SK-N-SH (cell line): ENCODE results near the gene PPP3CA. TPM values are rescaled to one million over a fixed set of nuclear protein-coding genes. Genes with fewer than 3 reads are reported as not detected.

Source experiments
- CTCF ChIA-PET: fragments of 300-600, 350-600 bp; formaldehyde crosslinking; extraction: SDS; loops from one replicate; lab custom pipeline; 2021; lab: Yijun Ruan, JAX
- POLR2A ChIA-PET: fragments of 350-600 bp; sonication (Branson Sonifier 250); formaldehyde crosslinking; extraction: SDS; loops from one replicate; lab custom pipeline; 2020; ENCODE audit warnings: antibody characterized with exemption, inconsistent platforms; lab: Yijun Ruan, JAX
- DNase-seq: peaks from one replicate; pipeline ENCODE4 v3.0.0; 2012
- H2AFZ ChIP-seq: fragments of 200-600 bp; sonication (generic); 2 replicates; pipeline ENCODE4 v1.8.1; 2016; ENCODE audit warnings: antibody characterized with exemption, mild to moderate bottlenecking, low read depth
- H3F3A ChIP-seq: fragments of 200-600 bp; sonication (generic); replicated peaks from 2 replicates; pipeline ENCODE3; 2016; ENCODE audit warnings: antibody characterized with exemption, mild to moderate bottlenecking; ENCODE audit not compliant: insufficient read depth
- H3K27ac ChIP-seq, 2 experiments: fragments of 200-500 bp in 1 of 2; fragments of 200-600 bp in 1 of 2; sonication (Bioruptor generic) in 1 of 2; sonication (generic), shearing (Covaris generic) in 1 of 2; 2 replicates each; pipeline versions ENCODE4 v1.5.1 to v1.6.1; 2014 to 2016; ENCODE audit warnings: low read depth in 2 of 2, inconsistent platforms in 1 of 2, low read length in 1 of 2, mild to moderate bottlenecking in 1 of 2, mixed read lengths in 1 of 2
- H3K27me3 ChIP-seq: fragments of 200-600 bp; sonication (generic), shearing (Covaris generic); 2 replicates; pipeline ENCODE4 v1.6.1; 2016; ENCODE audit warnings: mixed run types; ENCODE audit not compliant: insufficient read depth
- H3K36me3 ChIP-seq, 2 experiments: fragments of 200-500 bp in 1 of 2; fragments of 200-600 bp in 1 of 2; sonication (Bioruptor generic) in 1 of 2; sonication (generic) in 1 of 2; replicated peaks in 1 of 2; 2 replicates each; pipeline versions ENCODE3 to v1.5.1; 2014 to 2016; ENCODE audit warnings: low read length in 1 of 2, mild to moderate bottlenecking in 1 of 2; ENCODE audit not compliant: insufficient read depth in 2 of 2, control insufficient read depth in 1 of 2
- H3K4me1 ChIP-seq, 2 experiments: fragments of 200-500 bp in 1 of 2; fragments of 200-600 bp in 1 of 2; sonication (Bioruptor generic) in 1 of 2; sonication (generic), shearing (Covaris generic) in 1 of 2; 2 replicates each; pipeline versions ENCODE4 v1.5.1 to v1.6.1; 2014 to 2016; ENCODE audit warnings: low read depth in 1 of 2, low read length in 1 of 2, mixed run types in 1 of 2; ENCODE audit not compliant: insufficient read depth in 2 of 2, control insufficient read depth in 1 of 2
- H3K4me2 ChIP-seq: fragments of 200-600 bp; sonication (generic), shearing (Covaris generic); 2 replicates; pipeline ENCODE4 v1.6.1; 2017; ENCODE audit warnings: mixed run types
- H3K4me3 ChIP-seq, 2 experiments: fragments of 200-500 bp in 1 of 2; fragments of 200-600 bp in 1 of 2; sonication (Bioruptor generic) in 1 of 2; sonication (generic), shearing (Covaris generic) in 1 of 2; 2 replicates each; pipeline versions ENCODE4 v1.5.1 to v1.8.1; 2014 to 2016; ENCODE audit warnings: low read depth in 2 of 2, inconsistent platforms in 1 of 2, low read length in 1 of 2, mild to moderate bottlenecking in 1 of 2, mixed read lengths in 1 of 2, moderate library complexity in 1 of 2
- H3K79me2 ChIP-seq: fragments of 200-600 bp; sonication (generic); 2 replicates; pipeline ENCODE4 v1.8.1; 2017; ENCODE audit warnings: mild to moderate bottlenecking; ENCODE audit not compliant: insufficient read depth
- H3K9ac ChIP-seq: fragments of 200-600 bp; sonication (generic); 2 replicates; pipeline ENCODE4 v1.6.1; 2017; ENCODE audit warnings: mixed run types
- H3K9me2 ChIP-seq: fragments of 200-600 bp; sonication (generic); 2 replicates; pipeline ENCODE4 v1.6.1; 2017; ENCODE audit warnings: mixed run types
- H3K9me3 ChIP-seq: fragments of 200-600 bp; sonication (generic); 2 replicates; pipeline ENCODE4 v1.6.1; 2017; ENCODE audit warnings: mixed run types, mild to moderate bottlenecking, moderate library complexity
- H4K20me1 ChIP-seq: fragments of 200-600 bp; sonication (generic); 2 replicates; pipeline ENCODE4 v1.6.1; 2017; ENCODE audit warnings: mild to moderate bottlenecking, mixed run types; ENCODE audit not compliant: insufficient read depth
- EP300 ChIP-seq, 2 experiments: IDR thresholded peaks; 2 replicates each; pipeline versions ENCODE4 v1.4.0 to v1.6.1; 2012; ENCODE audit warnings: borderline replicate concordance in 1 of 2, low read depth in 1 of 2, low read length in 1 of 2
- EZH2phosphoT487 ChIP-seq: fragments of 200-600 bp; sonication (generic); IDR thresholded peaks from 2 replicates; pipeline ENCODE4 v1.6.1; 2017; ENCODE audit warnings: low read depth, mixed run types, mild to moderate bottlenecking, antibody characterized with exemption, moderate library complexity, borderline replicate concordance
- FOXJ3 ChIP-seq: sonication (generic); formaldehyde crosslinking; IDR thresholded peaks from 2 replicates; pipeline ENCODE4 v1.5.1; 2020; ENCODE audit warnings: mild to moderate bottlenecking, missing genetic modification reagents
- GABPA ChIP-seq: IDR thresholded peaks from 2 replicates; pipeline ENCODE4 v1.4.0; 2012; ENCODE audit warnings: low read depth, mild to moderate bottlenecking
- GATA2 ChIP-seq: sonication (generic); formaldehyde crosslinking; IDR thresholded peaks from 2 replicates; pipeline ENCODE4 v1.5.0; 2020; ENCODE audit warnings: mild to moderate bottlenecking, missing genetic modification reagents
- IRF3 ChIP-seq: fragments of 150-350 bp; IDR thresholded peaks from 2 replicates; pipeline ENCODE4 v1.6.1; 2016; ENCODE audit warnings: mild to moderate bottlenecking, low read depth, low read length
- MEF2A ChIP-seq: IDR thresholded peaks from 2 replicates; pipeline ENCODE4 v1.4.0; 2012; ENCODE audit warnings: low read depth, borderline replicate concordance
- MXI1 ChIP-seq: IDR thresholded peaks from 2 replicates; pipeline ENCODE4 v1.6.1; 2012; ENCODE audit warnings: mild to moderate bottlenecking, low read depth, low read length, improper control_type of control experiment
- NFIC ChIP-seq: IDR thresholded peaks from 2 replicates; pipeline ENCODE4 v1.4.0; 2012; ENCODE audit warnings: borderline replicate concordance
- NRF1 ChIP-seq: IDR thresholded peaks from 2 replicates; pipeline ENCODE4 v1.6.1; 2012; ENCODE audit warnings: low read depth, mild to moderate bottlenecking, low read length
- POLR2AphosphoS5 ChIP-seq: IDR thresholded peaks from 2 replicates; pipeline ENCODE4 v1.6.1; 2012; ENCODE audit warnings: low read depth, low read length
- RAD21 ChIP-seq: IDR thresholded peaks from 2 replicates; pipeline ENCODE4 v1.6.1; 2012; ENCODE audit warnings: mild to moderate bottlenecking, low read length
- RCOR1 ChIP-seq: fragments of 150-350 bp; IDR thresholded peaks from 2 replicates; pipeline ENCODE4 v1.6.1; 2017; ENCODE audit warnings: antibody characterized with exemption, low read length
- SMC3 ChIP-seq: IDR thresholded peaks from 2 replicates; pipeline ENCODE4 v1.6.1; 2012; ENCODE audit warnings: low read depth, low read length, improper control_type of control experiment
- TAF1 ChIP-seq: IDR thresholded peaks from 2 replicates; pipeline ENCODE4 v1.6.1; 2012; ENCODE audit warnings: low read depth, mild to moderate bottlenecking, low read length, moderate library complexity, borderline replicate concordance
- TCF12 ChIP-seq: IDR thresholded peaks from 2 replicates; pipeline ENCODE4 v1.4.0; 2012
- TEAD4 ChIP-seq: IDR thresholded peaks from 2 replicates; pipeline ENCODE4 v1.4.0; 2012; ENCODE audit warnings: mild to moderate bottlenecking, borderline replicate concordance; ENCODE audit not compliant: insufficient read depth
- USF1 ChIP-seq: IDR thresholded peaks from 2 replicates; pipeline ENCODE4 v1.4.0; 2012; ENCODE audit warnings: low read depth, borderline replicate concordance
- WGBS: methylation state at CpG from one replicate; pipeline ENCODE4 v1.1.6; 2017; ENCODE audit warnings: low lambda C conversion rate; 5-methylcytosine and 5-hydroxymethylcytosine counted together
- polyA plus RNA-seq, 3 experiments: library from polyadenylated mRNA; depleted of rRNA; stranded (reverse); fragments of >200 nt; gene quantifications; 2 replicates each; pipeline ENCODE4 v1.2.3, GENCODE V29; 2012
- TF ChIP-seq, protein P1 (sequence below): IDR thresholded peaks from 2 replicates; pipeline ENCODE4; 2012
- TF ChIP-seq, protein P2 (sequence below): IDR thresholded peaks from 2 replicates; pipeline ENCODE4 v1.4.0; 2012; ENCODE audit warnings: low read depth, borderline replicate concordance

PPP3CA gene
- 10.5 and 10.7 TPM in 2 replicates for polyA plus RNA-seq (2012; rRNA removed)
- 11.9 and 13.2 TPM in 2 replicates for polyA plus RNA-seq (2012; cell fraction: cytosol; rRNA removed)
- polyA plus RNA-seq (2012; cell fraction: nucleus; rRNA removed): 4.6 and 7.9 TPM in 2 replicates

GRCh38 chr4:101347267-101347556 is at the start of gene PPP3CA:
Gene PPP3CA (minus strand): TSS chr4:101347526.
- no CpG with 5 or more reads among the region's 41 CpGs for WGBS
- H3K4me3 ChIP-seq: peak within 1 kb of the TSS; percentile 88 to 99
- DNase-seq: peak; percentile 60
- H3K9ac ChIP-seq: peak within 1 kb of the TSS; percentile 78
- peak within 1 kb of the TSS; percentile 97 for H2AFZ ChIP-seq
- TF ChIP-seq MEF2A (no peak), SMC3 (no peak), NRF1 (no peak), USF1 (no peak), GATA2 (CRISPR knock-in tag) (no peak), TCF12 (no peak), RCOR1 (no peak), EP300 (IDR thresholded peaks at IDR 0.05; ENCODE audit: borderline replicate concordance in 1 of 2, low read depth in 1 of 2, low read length in 1 of 2) (no peak), MXI1 (no peak), TEAD4 (no peak), IRF3 (no peak), POLR2AphosphoS5 (no peak), GABPA (no peak), TAF1 (no peak), NFIC (no peak), RAD21 (no peak), EZH2phosphoT487 (no peak), FOXJ3 (CRISPR knock-in tag) (no peak)
- TF ChIP-seq, protein P1, sequence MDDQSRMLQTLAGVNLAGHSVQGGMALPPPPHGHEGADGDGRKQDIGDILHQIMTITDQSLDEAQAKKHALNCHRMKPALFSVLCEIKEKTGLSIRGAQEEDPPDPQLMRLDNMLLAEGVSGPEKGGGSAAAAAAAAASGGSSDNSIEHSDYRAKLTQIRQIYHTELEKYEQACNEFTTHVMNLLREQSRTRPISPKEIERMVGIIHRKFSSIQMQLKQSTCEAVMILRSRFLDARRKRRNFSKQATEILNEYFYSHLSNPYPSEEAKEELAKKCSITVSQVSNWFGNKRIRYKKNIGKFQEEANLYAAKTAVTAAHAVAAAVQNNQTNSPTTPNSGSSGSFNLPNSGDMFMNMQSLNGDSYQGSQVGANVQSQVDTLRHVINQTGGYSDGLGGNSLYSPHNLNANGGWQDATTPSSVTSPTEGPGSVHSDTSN: no peak
- TF ChIP-seq, protein P2, sequence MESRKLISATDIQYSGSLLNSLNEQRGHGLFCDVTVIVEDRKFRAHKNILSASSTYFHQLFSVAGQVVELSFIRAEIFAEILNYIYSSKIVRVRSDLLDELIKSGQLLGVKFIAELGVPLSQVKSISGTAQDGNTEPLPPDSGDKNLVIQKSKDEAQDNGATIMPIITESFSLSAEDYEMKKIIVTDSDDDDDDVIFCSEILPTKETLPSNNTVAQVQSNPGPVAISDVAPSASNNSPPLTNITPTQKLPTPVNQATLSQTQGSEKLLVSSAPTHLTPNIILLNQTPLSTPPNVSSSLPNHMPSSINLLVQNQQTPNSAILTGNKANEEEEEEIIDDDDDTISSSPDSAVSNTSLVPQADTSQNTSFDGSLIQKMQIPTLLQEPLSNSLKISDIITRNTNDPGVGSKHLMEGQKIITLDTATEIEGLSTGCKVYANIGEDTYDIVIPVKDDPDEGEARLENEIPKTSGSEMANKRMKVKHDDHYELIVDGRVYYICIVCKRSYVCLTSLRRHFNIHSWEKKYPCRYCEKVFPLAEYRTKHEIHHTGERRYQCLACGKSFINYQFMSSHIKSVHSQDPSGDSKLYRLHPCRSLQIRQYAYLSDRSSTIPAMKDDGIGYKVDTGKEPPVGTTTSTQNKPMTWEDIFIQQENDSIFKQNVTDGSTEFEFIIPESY: no peak
- no peaks in the 10 kb centered on the region for H3K9me2 ChIP-seq
- peaks cover 14 to 23% of the 10 kb centered on the region in 2 experiments for H3K4me1 ChIP-seq
- H3F3A ChIP-seq: peaks cover 37% of the 10 kb centered on the region
- H3K36me3 ChIP-seq: peaks cover 0 to 4% of the 10 kb centered on the region in 2 experiments
- H3K4me2 ChIP-seq: peak within 1 kb of the TSS; percentile 94
- peaks cover 36% of the 10 kb centered on the region for H3K79me2 ChIP-seq
- ChIA-PET POLR2A (interaction anchor here (0.6 to 1.1 kb wide), 4 partner anchors 15 to 1480 kb away, joined by 3 to 4 read pairs (median 3); partner anchors contain the start of gene UBE2D3), CTCF (interaction anchor here (1.4 to 3.6 kb wide), 2 partner anchors 252 to 384 kb away, joined by 3 to 18 read pairs; no protein-coding TSS in a partner anchor)
- H3K9me3 ChIP-seq: no peaks in the 10 kb centered on the region
- H3K27ac ChIP-seq: peak within 1 kb of the TSS; percentile 95 to 96
- peaks cover 29% of the 10 kb centered on the region for H4K20me1 ChIP-seq
- no peaks in the 10 kb centered on the region for H3K27me3 ChIP-seq
